Measurements from ENCODE around the gene SGK1. TPM values are rescaled to one million over a fixed set of nuclear protein-coding genes. Genes with fewer than 3 reads are reported as not detected.

The SGK1 gene
- polyA plus RNA-seq, 1 donor from 2014 or later, result 10.3 TPM

- H3F3A ChIP-seq (ENCODE audit: insufficient read depth, low read length, poor library complexity, severe bottlenecking), result no peaks in the 10 kb centered on the region
- no peaks in the 10 kb centered on the region for H3K27me3 ChIP-seq (ENCODE audit: insufficient read depth, low read depth, low read length)
- H3K9me2 ChIP-seq (ENCODE audit: insufficient read depth, low read length), result no peaks in the 10 kb centered on the region
- no peak overlapping the region for H3K4me2 ChIP-seq (ENCODE audit: low read length)
- no peaks in the 10 kb centered on the region for H4K20me1 ChIP-seq (ENCODE audit: insufficient read depth)
- no peaks in the 10 kb centered on the region for H3K9me3 ChIP-seq (ENCODE audit: low read length)
- H3K27ac ChIP-seq (ENCODE audit: low read length), result no peak overlapping the region
- H3K4me3 ChIP-seq (ENCODE audit: low read length), result no peak overlapping the region
- no peaks in the 10 kb centered on the region for H3K79me2 ChIP-seq (replicated peaks; ENCODE audit: insufficient read depth, low read length)
- H2AFZ ChIP-seq (ENCODE audit: low read depth, low read length), result no peak overlapping the region
- TF ChIP-seq POLR2AphosphoS5 (IDR thresholded peaks at IDR 0.05) (no peak), MXI1 (conservative IDR thresholded peaks at IDR 0.05; ENCODE audit: poor library complexity, severe bottlenecking) (no peak), RAD21 (conservative IDR thresholded peaks at IDR 0.05) (no peak), EZH2 (IDR thresholded peaks at IDR 0.05; ENCODE audit: borderline replicate concordance, insufficient read depth, low read length, poor library complexity, severe bottlenecking) (no peak), REST (IDR thresholded peaks at IDR 0.05; ENCODE audit: borderline replicate concordance) (no peak)
- no peaks in the 10 kb centered on the region for H3K36me3 ChIP-seq (ENCODE audit: insufficient read depth, low read length)
- no peak overlapping the region for H3K9ac ChIP-seq (ENCODE audit: low read length)
Observed at GRCh38 chr6:134303891-134304290, 14.0 kb downstream of the SGK1 start.

GRCh38 chr6:134299236-134299635 lies 18.7 kb downstream of the SGK1 start:
- Histone ChIP-seq H3F3A (ENCODE audit: insufficient read depth, low read length, poor library complexity, severe bottlenecking) (no peaks in the 10 kb centered on the region), H3K9ac (ENCODE audit: low read length) (no peak overlapping the region)

More at GRCh38 chr6:134299236-134299635, 18.7 kb downstream of the SGK1 start:
- no peak for TF ChIP-seq SMC3 (conservative IDR thresholded peaks at IDR 0.05; ENCODE audit: poor library complexity)
- no peak for TF ChIP-seq EZH2 (IDR thresholded peaks at IDR 0.05; ENCODE audit: borderline replicate concordance, insufficient read depth, low read length, poor library complexity, severe bottlenecking)
- TF ChIP-seq POLR2AphosphoS5 (IDR thresholded peaks at IDR 0.05), result no peak
- TF ChIP-seq REST (IDR thresholded peaks at IDR 0.05; ENCODE audit: borderline replicate concordance), result no peak
- no peak for TF ChIP-seq RAD21 (conservative IDR thresholded peaks at IDR 0.05)
- TF ChIP-seq EP300 (conservative IDR thresholded peaks at IDR 0.05; ENCODE audit: poor library complexity, severe bottlenecking), result no peak
- TF ChIP-seq CTCF (IDR thresholded peaks at IDR 0.05; ENCODE audit: poor library complexity, severe bottlenecking), result no peak
- TF ChIP-seq MXI1 (conservative IDR thresholded peaks at IDR 0.05; ENCODE audit: poor library complexity, severe bottlenecking), result no peak
- no peak for TF ChIP-seq TAF1 (IDR thresholded peaks at IDR 0.05; ENCODE audit: low read depth)
- Histone ChIP-seq H2AFZ (ENCODE audit: low read depth, low read length) (no peak overlapping the region), H4K20me1 (ENCODE audit: insufficient read depth) (no peaks in the 10 kb centered on the region), H3K4me2 (ENCODE audit: low read length) (no peak overlapping the region), H3K36me3 (ENCODE audit: insufficient read depth, low read length) (no peaks in the 10 kb centered on the region), H3K4me3 (ENCODE audit: low read length) (no peak overlapping the region), H3K27ac (ENCODE audit: low read length) (no peak overlapping the region), H3K79me2 (replicated peaks; ENCODE audit: insufficient read depth, low read length) (no peaks in the 10 kb centered on the region), H3K27me3 (ENCODE audit: insufficient read depth, low read depth, low read length) (no peaks in the 10 kb centered on the region), H3K9me2 (ENCODE audit: insufficient read depth, low read length) (no peaks in the 10 kb centered on the region), H3K9me3 (ENCODE audit: low read length) (no peaks in the 10 kb centered on the region)
